OCI-LY7 (cell line): Measurements from ENCODE around the gene SREBF1. TPM values are rescaled to one million over a fixed set of nuclear protein-coding genes. Genes with fewer than 3 reads are reported as not detected.

Experiments
- BruUV-seq: library from RNA; stranded (reverse); fragments of 400-500 nt; replicated peaks from 2 replicates; lab custom pipeline; 2021; lab: Mats Ljungman, UMichigan
- CTCF ChIA-PET: fragments of 300-600 bp; sonication (Branson Sonifier 250); formaldehyde crosslinking; loops from one replicate; lab custom pipeline; 2022; ENCODE audit warnings: antibody characterized with exemption; ENCODE audit not compliant: unreplicated experiment; lab: Charles Lee
- POLR2A ChIA-PET: fragments of 300-600 bp; sonication (Branson Sonifier 250); formaldehyde crosslinking; loops from one replicate; lab custom pipeline; 2022; ENCODE audit warnings: antibody characterized with exemption; lab: Charles Lee
- DNase-seq: peaks from one replicate; pipeline ENCODE4 v3.0.0-alpha.2; 2015; ENCODE audit warnings: low spot score
- H2AFZ ChIP-seq: fragments of 200-600 bp; sonication (generic), shearing (Covaris generic); 2 replicates; pipeline ENCODE4 v1.6.1; 2014; ENCODE audit warnings: mild to moderate bottlenecking, antibody characterized with exemption, low read length, moderate library complexity
- H3K27ac ChIP-seq: fragments of 200-600 bp; sonication (generic); 2 replicates; pipeline ENCODE4 v1.5.1; 2014; ENCODE audit warnings: mixed run types, low read depth, mild to moderate bottlenecking, moderate library complexity, low read length, inconsistent platforms; ENCODE audit not compliant: poor library complexity, severe bottlenecking
- H3K36me3 ChIP-seq: fragments of 200-600 bp; sonication (generic); 2 replicates; pipeline ENCODE4 v1.6.1; 2014; ENCODE audit warnings: mild to moderate bottlenecking, antibody characterized with exemption, low read length, moderate library complexity, mixed read lengths; ENCODE audit not compliant: insufficient read depth
- H3K4me1 ChIP-seq: fragments of 200-600 bp; sonication (generic); 2 replicates; pipeline ENCODE4 v1.5.1; 2014; ENCODE audit warnings: mild to moderate bottlenecking, low read length; ENCODE audit not compliant: insufficient read depth, poor library complexity, severe bottlenecking
- H3K4me2 ChIP-seq: fragments of 200-600 bp; sonication (generic); 2 replicates; pipeline ENCODE4 v1.6.1; 2014; ENCODE audit warnings: mild to moderate bottlenecking, low read length
- H3K4me3 ChIP-seq: fragments of 200-600 bp; sonication (generic); 2 replicates; pipeline ENCODE4 v1.5.1; 2014; ENCODE audit warnings: mild to moderate bottlenecking, low read depth, low read length; ENCODE audit not compliant: poor library complexity, severe bottlenecking
- H3K79me2 ChIP-seq: fragments of 200-600 bp; sonication (generic); 2 replicates; pipeline ENCODE4 v1.6.1; 2016; ENCODE audit warnings: low read depth, mild to moderate bottlenecking, low read length, moderate library complexity, mixed read lengths; ENCODE audit not compliant: insufficient read depth
- H3K9me2 ChIP-seq: fragments of 200-600 bp; sonication (generic); 2 replicates; pipeline ENCODE4 v1.6.1; 2016; ENCODE audit warnings: mild to moderate bottlenecking, low read length, mixed read lengths; ENCODE audit not compliant: insufficient read depth
- H3K9me3 ChIP-seq: fragments of 200-600 bp; sonication (generic); 2 replicates; pipeline ENCODE4 v1.6.1; 2014; ENCODE audit warnings: mild to moderate bottlenecking, mixed run types, low read length, mixed read lengths
- H4K20me1 ChIP-seq: fragments of 200-600 bp; sonication (generic); 2 replicates; pipeline ENCODE4 v1.6.1; 2014; ENCODE audit warnings: mild to moderate bottlenecking, antibody characterized with exemption, low read length, moderate library complexity, mixed read lengths; ENCODE audit not compliant: insufficient read depth
- EZH2phosphoT487 ChIP-seq: fragments of 200-600 bp; sonication (generic); IDR thresholded peaks from 2 replicates; pipeline ENCODE4 v1.6.1; 2018; ENCODE audit warnings: low read depth, borderline replicate concordance, mild to moderate bottlenecking, mixed run types, antibody characterized with exemption, low read length, moderate library complexity, mixed read lengths
- intact Hi-C: fragments of 100-400 bp; cut with micrococcal nuclease; formaldehyde crosslinking; loops from one replicate; pipeline ENCODE4 v1.10.0; 2022; ENCODE audit not compliant: unreplicated experiment
- total RNA-seq, 2 experiments: library from RNA; depleted of rRNA in 1 of 2; stranded (reverse); fragments of >200 nt in 1 of 2; shearing (Covaris generic) in 1 of 2; gene quantifications; 2 replicates each; pipeline ENCODE4 v1.2.3, GENCODE V29; 2014 to 2022
- TF ChIP-seq, protein P1 (sequence below): fragments of 200-600 bp; sonication (generic); conservative IDR thresholded peaks from 2 replicates; pipeline ENCODE4 v1.5.1; 2014; ENCODE audit warnings: mild to moderate bottlenecking, antibody characterized with exemption, low read length, moderate library complexity, mixed read lengths

SREBF1 gene
- total RNA-seq, 2 experiments from 2014 or later, result 70.4 to 187 TPM

DNA sequence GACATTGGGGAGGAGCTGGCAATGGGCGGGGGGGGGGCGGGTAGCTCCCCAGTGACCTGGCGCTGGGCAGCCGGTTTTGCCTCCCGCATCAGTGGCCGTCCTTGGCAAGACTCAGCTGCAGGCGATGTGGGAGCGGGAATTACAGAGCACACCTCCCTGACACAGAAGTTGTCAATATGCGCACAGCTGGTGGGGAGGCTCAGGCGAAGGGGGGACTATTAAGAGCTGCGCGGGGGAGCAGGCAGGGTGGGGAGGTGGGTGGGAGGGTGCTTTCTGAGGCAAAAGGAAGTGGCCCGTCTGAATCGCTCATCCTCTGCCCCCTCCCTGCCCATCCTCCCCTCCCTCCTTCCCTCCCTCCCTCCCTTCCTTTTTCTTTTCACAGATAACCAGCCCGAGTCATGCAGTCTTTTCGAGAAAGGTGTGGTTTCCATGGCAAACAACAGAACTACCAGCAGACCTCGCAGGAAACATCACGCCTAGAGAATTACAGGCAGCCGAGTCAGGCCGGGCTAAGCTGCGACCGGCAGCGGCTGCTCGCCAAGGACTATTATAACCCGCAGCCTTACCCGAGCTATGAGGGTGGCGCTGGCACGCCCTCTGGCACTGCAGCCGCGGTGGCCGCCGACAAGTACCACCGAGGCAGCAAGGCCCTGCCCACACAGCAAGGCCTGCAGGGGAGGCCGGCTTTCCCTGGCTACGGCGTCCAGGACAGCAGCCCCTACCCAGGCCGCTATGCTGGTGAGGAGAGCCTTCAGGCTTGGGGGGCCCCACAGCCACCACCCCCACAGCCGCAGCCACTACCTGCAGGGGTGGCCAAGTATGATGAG, 44.0 kb downstream of the SREBF1 start:
- H2AFZ ChIP-seq, result no peak overlapping the region
- H3K9me3 ChIP-seq, result no peaks in the 10 kb centered on the region
- ChIA-PET CTCF (no interaction called here), POLR2A (interaction anchor here (0.6 kb wide), 1 partner anchor 40 kb away, joined by 3 read pairs; no protein-coding TSS in a partner anchor)
- intact Hi-C loops, result no loop called here
- H3K4me1 ChIP-seq, result no peaks in the 10 kb centered on the region
- no peaks in the 10 kb centered on the region for H3K79me2 ChIP-seq
- no peaks in the 10 kb centered on the region for H3K9me2 ChIP-seq
- H3K4me3 ChIP-seq, result no peak overlapping the region
- DNase-seq, result no peak
- H3K36me3 ChIP-seq, result peaks cover 37% of the 10 kb centered on the region
- no TSS peak for BruUV-seq
- no peaks in the 10 kb centered on the region for H4K20me1 ChIP-seq
- no peak overlapping the region for H3K27ac ChIP-seq
- H3K4me2 ChIP-seq, result no peak overlapping the region
- no peak for TF ChIP-seq EZH2phosphoT487
- TF ChIP-seq, protein P1, sequence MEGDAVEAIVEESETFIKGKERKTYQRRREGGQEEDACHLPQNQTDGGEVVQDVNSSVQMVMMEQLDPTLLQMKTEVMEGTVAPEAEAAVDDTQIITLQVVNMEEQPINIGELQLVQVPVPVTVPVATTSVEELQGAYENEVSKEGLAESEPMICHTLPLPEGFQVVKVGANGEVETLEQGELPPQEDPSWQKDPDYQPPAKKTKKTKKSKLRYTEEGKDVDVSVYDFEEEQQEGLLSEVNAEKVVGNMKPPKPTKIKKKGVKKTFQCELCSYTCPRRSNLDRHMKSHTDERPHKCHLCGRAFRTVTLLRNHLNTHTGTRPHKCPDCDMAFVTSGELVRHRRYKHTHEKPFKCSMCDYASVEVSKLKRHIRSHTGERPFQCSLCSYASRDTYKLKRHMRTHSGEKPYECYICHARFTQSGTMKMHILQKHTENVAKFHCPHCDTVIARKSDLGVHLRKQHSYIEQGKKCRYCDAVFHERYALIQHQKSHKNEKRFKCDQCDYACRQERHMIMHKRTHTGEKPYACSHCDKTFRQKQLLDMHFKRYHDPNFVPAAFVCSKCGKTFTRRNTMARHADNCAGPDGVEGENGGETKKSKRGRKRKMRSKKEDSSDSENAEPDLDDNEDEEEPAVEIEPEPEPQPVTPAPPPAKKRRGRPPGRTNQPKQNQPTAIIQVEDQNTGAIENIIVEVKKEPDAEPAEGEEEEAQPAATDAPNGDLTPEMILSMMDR, result no peak

DNA sequence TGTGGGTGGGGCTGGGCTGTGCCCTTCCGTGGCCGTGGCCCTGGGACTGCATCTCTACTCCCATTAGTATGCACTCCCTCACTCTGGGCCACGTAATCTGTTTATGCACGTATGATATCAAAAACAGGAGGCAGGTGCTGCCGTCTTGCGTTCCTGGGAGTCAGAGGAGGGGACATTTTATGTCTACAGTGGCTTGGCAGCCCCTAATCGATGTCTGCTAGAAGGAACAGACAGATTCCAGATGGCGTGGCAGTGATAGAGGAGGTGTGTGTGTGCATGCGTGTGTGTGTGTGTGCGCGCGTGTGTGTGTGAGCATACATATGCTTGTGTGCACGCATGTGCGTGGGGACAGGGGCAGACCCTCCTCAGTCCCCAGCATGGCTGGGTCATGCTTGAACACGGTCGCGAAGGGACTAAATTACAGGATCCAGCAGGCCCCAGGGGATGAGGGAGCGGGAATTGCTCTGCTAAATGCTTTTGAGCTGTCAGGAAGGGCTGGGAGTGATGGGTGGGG, 44.7 kb downstream of the SREBF1 start:
- no peaks in the 10 kb centered on the region for H3K9me2 ChIP-seq
- no peaks in the 10 kb centered on the region for H3K79me2 ChIP-seq
- no TSS peak for BruUV-seq
- ChIA-PET CTCF (no interaction called here), POLR2A (interaction anchor here (0.6 kb wide), 1 partner anchor 41 kb away, joined by 3 read pairs; no protein-coding TSS in a partner anchor)
- peaks cover 36% of the 10 kb centered on the region for H3K36me3 ChIP-seq
- H3K4me2 ChIP-seq, result no peak overlapping the region
- no peak overlapping the region for H3K4me3 ChIP-seq
- H3K27ac ChIP-seq, result no peak overlapping the region
- no peak for TF ChIP-seq EZH2phosphoT487
- TF ChIP-seq, protein P1, result no peak
- no peak overlapping the region for H2AFZ ChIP-seq
- no peaks in the 10 kb centered on the region for H4K20me1 ChIP-seq
- no peaks in the 10 kb centered on the region for H3K4me1 ChIP-seq
- intact Hi-C loops, result no loop called here
- no peak for DNase-seq
- H3K9me3 ChIP-seq, result no peaks in the 10 kb centered on the region
